ENCODE results near the gene HDGFL2. TPM values are rescaled to one million over a fixed set of nuclear protein-coding genes. Genes with fewer than 3 reads are reported as not detected.

The HDGFL2 gene
- total RNA-seq, 1 experiment from 2014 or later = 108 TPM

- Histone ChIP-seq H3K27ac (ENCODE audit: insufficient read length, low read depth, low read length) (no peak overlapping the region), H2BK5ac (ENCODE audit: insufficient read length, low read length) (no peak overlapping the region), H4K91ac (ENCODE audit: insufficient read length, low read depth, low read length) (no peak overlapping the region), H3K79me2 (ENCODE audit: insufficient read depth, low read length) (no peaks in the 10 kb centered on the region; the same call in 1 of the 2 replicates), H3K9me3 (ENCODE audit: control insufficient read depth, low read depth, low read length) (no peaks in the 10 kb centered on the region), H3K56ac (ENCODE audit: insufficient read length, low read depth, low read length) (no peak overlapping the region), H3K4me1 (ENCODE audit: insufficient read depth, low read length) (no peaks in the 10 kb centered on the region), H4K5ac (ENCODE audit: insufficient read length, low read depth, low read length) (no peak overlapping the region), H2BK15ac (ENCODE audit: low read depth, low read length) (no peak overlapping the region), H3K23me2 (ENCODE audit: insufficient read length, low read depth, low read length, poor library complexity, severe bottlenecking) (peaks cover 9% of the 10 kb centered on the region), H3K4ac (ENCODE audit: low read depth, low read length) (no peak overlapping the region), H4K8ac (replicated peaks; ENCODE audit: insufficient read length, low read depth, low read length) (no peak overlapping the region), H2AK5ac (ENCODE audit: insufficient read length, low read length) (no peak overlapping the region), H3K9ac (ENCODE audit: extremely low read depth, insufficient read length, low read length) (peak overlapping the region; percentile 80), H3K79me1 (ENCODE audit: insufficient read depth, low read depth, low read length, poor library complexity, severe bottlenecking) (no peaks in the 10 kb centered on the region), H3T11ph (ENCODE audit: low read length) (no peak overlapping the region), H3K4me2 (ENCODE audit: insufficient read depth, insufficient read length, low read length) (peak overlapping the region; percentile 87), H3K18ac (ENCODE audit: insufficient read length, low read depth, low read length) (peak overlapping the region; percentile 89), H2AFZ (ENCODE audit: low read length) (no peak overlapping the region), H4K20me1 (ENCODE audit: control insufficient read depth, insufficient read depth, insufficient read length) (peaks cover 4% of the 10 kb centered on the region), H2BK120ac (ENCODE audit: low read depth, low read length, poor library complexity, severe bottlenecking) (no peak overlapping the region), H2BK20ac (ENCODE audit: low read depth, low read length, poor library complexity, severe bottlenecking) (no peak overlapping the region), H3K23ac (ENCODE audit: insufficient read length, low read depth, low read length) (no peak overlapping the region), H2BK12ac (ENCODE audit: insufficient read length, low read depth, low read length) (no peak overlapping the region), H3K14ac (ENCODE audit: insufficient read depth, low read length) (peak overlapping the region; percentile 63), H3K27me3 (ENCODE audit: insufficient read depth, low read length) (no peaks in the 10 kb centered on the region)
- H3K27ac Mint-ChIP-seq = peak overlapping the region; percentile 96 to 98 (median 96)
- peaks cover 0 to 3% of the 10 kb centered on the region in 2 experiments; a peak in 1 of 5 replicates for H3K9me3 Mint-ChIP-seq
- peak overlapping the region; percentile 83 to 85 for H3K4me3 Mint-ChIP-seq
- WGBS (ENCODE audit: extremely low coverage, insufficient read length, low lambda C conversion rate) = no CpG with 5 or more reads among the region's 53 CpGs
- H3K27me3 Mint-ChIP-seq (ENCODE audit: low read depth) = peaks cover 9% of the 10 kb centered on the region
- H3K4me1 Mint-ChIP-seq = peaks cover 10 to 14% of the 10 kb centered on the region in 2 experiments
- H3K36me3 Mint-ChIP-seq (ENCODE audit: insufficient read depth in 1 of 3, low read depth in 3 of 3) = peaks cover 0 to 11% (median 5%) of the 10 kb centered on the region in 3 experiments; a peak in 3 of 7 replicates
- peak; percentile 71 for DNase-seq
- TF ChIP-seq CTCF (conservative IDR thresholded peaks at IDR 0.05) = no peak
Observed at GRCh38 chr19:4456843-4457653, 15.0 kb upstream of the HDGFL2 start.

Data from H9 (cell line).